NT2/D1 (cell line): ENCODE results near the gene WT1.

ENCODE experiments used
- SUZ12 ChIP-seq: IDR thresholded peaks from 2 replicates; pipeline ENCODE4 v1.6.1; 2011; ENCODE audit not compliant: insufficient read length, insufficient read depth; ENCODE audit errors: extremely low read depth
- YY1 ChIP-seq: IDR thresholded peaks from 2 replicates; pipeline ENCODE4 v1.6.1; 2011; ENCODE audit not compliant: insufficient read length, insufficient read depth
- ZNF274 ChIP-seq: IDR thresholded peaks from 2 replicates; pipeline ENCODE4 v1.6.1; 2011; ENCODE audit warnings: mild to moderate bottlenecking, low read depth, low read length

- TF ChIP-seq ZNF274 (no peak), YY1 (no peak), SUZ12 (no peak)
Observed at GRCh38 chr11:32439501-32440210, 4.3 kb upstream of the WT1 start.
